Right atrium auricular region (tissue), 2 donors: ENCODE measurements around the gene SPDYC. TPM values are rescaled to one million over a fixed set of nuclear protein-coding genes. Genes with fewer than 3 reads are reported as not detected.

Experiments used
- DNase-seq: peaks from one replicate; pipeline ENCODE4 v3.0.0-alpha.2; 2019; ENCODE audit warnings: low spot score
- H3K27ac ChIP-seq, 2 donors: fragments of 200-600 bp; sonication (generic); 1 replicate in 1 of 2; 2 replicates in 1 of 2; pipeline ENCODE4 v1.5.1; 2016 to 2019
- H3K27me3 ChIP-seq, 2 donors: fragments of 200-600 bp; sonication (generic); one replicate each; pipeline versions ENCODE4 v1.5.1 to v1.6.0; 2017 to 2019
- H3K36me3 ChIP-seq: fragments of 200-600 bp; sonication (generic); one replicate; pipeline ENCODE4 v1.5.1; 2016
- H3K4me1 ChIP-seq, 2 donors: fragments of 200-600 bp; sonication (generic); one replicate each; pipeline versions ENCODE4 v1.5.1 to v1.6.0; 2017 to 2019
- H3K4me3 ChIP-seq, 2 donors: fragments of 200-600 bp; sonication (generic); 1 replicate in 1 of 2; 2 replicates in 1 of 2; pipeline ENCODE4 v1.5.1; 2017 to 2019; ENCODE audit warnings: mild to moderate bottlenecking in 1 of 2, moderate library complexity in 1 of 2
- H3K9me3 ChIP-seq, 2 donors: fragments of 200-600 bp; sonication (generic); one replicate each; pipeline ENCODE4 v1.5.1; 2019
- CTCF ChIP-seq, 2 donors: fragments of 200-600 bp; sonication (generic); IDR thresholded peaks; one replicate each; pipeline ENCODE4 v1.5.1; 2019; ENCODE audit warnings: antibody characterized with exemption in 2 of 2
- microRNA-seq, 2 donors: library from miRNA; unstranded; fragments of <30 nt; microRNA quantifications; one replicate each; pipeline ENCODE4, GENCODE V29; 2016 to 2017; ENCODE audit warnings: borderline number of aligned reads in 2 of 2, borderline replicate concordance in 1 of 2
- total RNA-seq, 2 donors: library from RNA; depleted of rRNA; stranded (reverse); fragments of >200 nt; gene quantifications; one replicate each; pipeline ENCODE4 v1.1.0, GENCODE V29; 2016

The SPDYC gene
- total RNA-seq, 2 donors from 2014 or later = not detected

DNA sequence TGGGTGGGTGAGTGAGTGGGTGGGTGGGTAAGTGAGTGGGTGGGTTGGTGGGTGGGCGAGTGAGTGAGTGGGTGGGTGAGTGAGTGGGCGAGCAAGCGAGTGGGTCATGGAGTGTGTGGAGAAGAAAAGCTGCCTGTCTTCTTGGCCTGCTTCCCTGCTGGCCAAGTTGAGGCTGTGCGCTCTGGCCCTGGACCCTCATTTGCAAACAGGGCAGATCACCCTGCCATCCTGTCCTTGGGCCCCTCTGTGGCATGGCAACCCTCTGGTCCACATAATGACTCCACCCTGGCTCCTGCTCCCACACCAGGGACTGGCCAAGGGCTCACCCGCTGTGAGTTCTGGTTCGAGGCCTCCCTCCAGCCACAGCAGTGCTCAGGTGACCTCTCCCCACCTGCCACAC is 46.8 kb downstream of the SPDYC start:
- no peak for DNase-seq
- H3K27me3 ChIP-seq = no peaks in the 10 kb centered on the region
- no peaks in the 10 kb centered on the region for H3K9me3 ChIP-seq
- no peak for TF ChIP-seq CTCF (IDR thresholded peaks at IDR 0.05)
- no peak overlapping the region for H3K4me3 ChIP-seq
- H3K4me1 ChIP-seq = no peaks in the 10 kb centered on the region
- no peak overlapping the region for H3K27ac ChIP-seq
- H3K36me3 ChIP-seq = peaks cover under 1% of the 10 kb centered on the region

DNA sequence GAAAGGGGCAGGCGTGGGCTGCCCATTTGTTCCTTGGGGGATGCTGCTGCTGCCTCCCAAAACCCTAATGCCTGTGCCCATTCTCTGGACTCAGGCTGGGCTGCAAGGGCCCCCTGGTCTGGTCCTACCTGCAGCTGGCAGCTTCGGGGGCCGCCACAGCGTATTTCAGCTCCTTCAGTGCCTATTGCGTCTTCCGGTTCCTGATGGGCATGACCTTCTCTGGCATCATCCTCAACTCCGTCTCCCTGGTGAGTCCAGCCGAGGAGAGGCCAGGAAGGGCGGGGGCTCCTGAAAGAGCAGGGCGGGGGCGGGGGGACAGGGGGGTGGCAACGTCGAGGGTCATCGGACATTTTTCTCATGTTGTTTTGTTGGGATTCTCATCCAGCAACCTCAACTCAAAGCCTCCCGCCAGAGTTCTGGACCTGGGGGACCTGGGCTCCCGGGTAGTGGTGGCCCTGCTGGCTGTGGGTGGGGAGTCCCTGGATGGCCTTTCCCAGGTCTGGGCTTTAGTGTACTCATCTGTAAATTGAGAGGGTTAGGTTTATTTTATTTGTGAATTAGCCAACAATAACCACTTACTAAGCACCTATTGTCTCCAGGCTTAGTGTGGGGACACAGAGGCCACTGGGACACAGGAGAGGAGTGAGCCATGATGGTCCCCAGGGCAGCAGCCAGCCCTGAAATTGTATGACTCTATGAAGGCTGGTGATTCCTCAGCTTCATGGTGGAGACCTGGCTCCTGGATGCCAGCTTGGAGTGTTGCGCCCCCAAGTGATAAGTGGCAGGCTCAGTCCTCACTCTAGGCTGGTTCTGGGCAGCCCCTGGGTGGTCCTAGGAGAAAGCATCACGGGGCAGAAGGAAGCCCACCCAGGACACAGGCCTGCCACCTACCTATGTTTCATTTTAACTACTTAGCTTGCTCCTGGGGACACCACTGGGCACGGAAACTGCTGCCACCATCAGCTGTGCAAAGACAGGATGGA is 47.7 kb downstream of the SPDYC start:
- Histone ChIP-seq H3K4me3 (no peak overlapping the region), H3K27me3 (no peaks in the 10 kb centered on the region), H3K9me3 (no peaks in the 10 kb centered on the region), H3K36me3 (no peaks in the 10 kb centered on the region), H3K4me1 (no peaks in the 10 kb centered on the region), H3K27ac (no peak overlapping the region)
- no peak for TF ChIP-seq CTCF (IDR thresholded peaks at IDR 0.05)
- no peak for DNase-seq

- H3K27me3 ChIP-seq = no peaks in the 10 kb centered on the region
- no peak overlapping the region for H3K27ac ChIP-seq
- H3K4me1 ChIP-seq = no peaks in the 10 kb centered on the region
- TF ChIP-seq CTCF (IDR thresholded peaks at IDR 0.05) = no peak
- no peak overlapping the region for H3K4me3 ChIP-seq
- H3K9me3 ChIP-seq = no peaks in the 10 kb centered on the region
- H3K36me3 ChIP-seq = no peaks in the 10 kb centered on the region
- no peak for DNase-seq
Measured at GRCh38 chr11:65218446-65218845, 48.4 kb downstream of the SPDYC start.

GRCh38 chr11:65219930-65220213 is 49.8 kb downstream of the SPDYC start:
- no peak for TF ChIP-seq CTCF (IDR thresholded peaks at IDR 0.05)
- H3K4me1 ChIP-seq = peaks cover 0 to 2% of the 10 kb centered on the region in 2 donors
- H3K9me3 ChIP-seq = no peaks in the 10 kb centered on the region
- H3K27me3 ChIP-seq = no peaks in the 10 kb centered on the region
- no peaks in the 10 kb centered on the region for H3K36me3 ChIP-seq
- H3K27ac ChIP-seq = no peak overlapping the region
- DNase-seq = no peak
- H3K4me3 ChIP-seq = no peak overlapping the region

- H3K36me3 ChIP-seq = no peaks in the 10 kb centered on the region
- TF ChIP-seq CTCF (IDR thresholded peaks at IDR 0.05) = no peak
- peaks cover 0 to 12% of the 10 kb centered on the region in 2 donors for H3K4me1 ChIP-seq
- H3K4me3 ChIP-seq = no peak overlapping the region
- H3K27ac ChIP-seq = no peak overlapping the region
- H3K27me3 ChIP-seq = no peaks in the 10 kb centered on the region
- DNase-seq = no peak
- no peaks in the 10 kb centered on the region for H3K9me3 ChIP-seq
Measured at GRCh38 chr11:65221026-65221425, 51.0 kb downstream of the SPDYC start.

Small RNA genes within 50 kb of the gene (microRNA-seq; reads per million reads assigned to microRNA genes)
- gene MIR6751 = 0 to 0.71 reads per million in 2 donors

Other genes with a start within 250 kb of the SPDYC start
- 10 to 100 TPM; 21.5 to 23.0 TPM for gene PPP2R5B, start 245.5 kb upstream of the SPDYC start, total RNA-seq
- not detected for gene GPHA2, start 234.3 kb upstream of the SPDYC start, total RNA-seq
- gene MAJIN, start 198.1 kb upstream of the SPDYC start, total RNA-seq = not detected
- 1 to 10 TPM; 1.1 to 1.6 TPM for gene BATF2, start 173.3 kb upstream of the SPDYC start, total RNA-seq
- gene ARL2, start 156.1 kb upstream of the SPDYC start, total RNA-seq = 100 to 1,000 TPM; 155 to 207 TPM
- gene SNX15, start 142.8 kb upstream of the SPDYC start, total RNA-seq = 10 to 100 TPM; 19.4 to 21.8 TPM
- gene SAC3D1, start 129.0 kb upstream of the SPDYC start, total RNA-seq = 1 to 10 TPM; 5.4 to 6.8 TPM
- 10 to 100 TPM in 1 of 2 donors, 1 to 10 TPM in 1; 6.0 to 18.9 TPM for gene NAALADL1, start 111.7 kb upstream of the SPDYC start, total RNA-seq
- gene CDCA5, start 86.2 kb upstream of the SPDYC start, total RNA-seq = under 1 TPM; 0.16 to 0.52 TPM
- gene ZFPL1, start 86.0 kb upstream of the SPDYC start, total RNA-seq = 10 to 100 TPM; 26.7 to 38.4 TPM
- 100 to 1,000 TPM in 1 of 2 donors, 10 to 100 TPM in 1; 98.5 to 147 TPM for gene VPS51, start 74.0 kb upstream of the SPDYC start, total RNA-seq
- gene TM7SF2, start 58.4 kb upstream of the SPDYC start, total RNA-seq = 100 to 1,000 TPM; 134 to 199 TPM
- gene ZNHIT2, start 52.5 kb upstream of the SPDYC start, total RNA-seq = 10 to 100 TPM in 1 of 2 donors, 1 to 10 TPM in 1; 8.7 to 12.0 TPM
- 100 to 1,000 TPM; 361 to 585 TPM for gene FAU, start 48.1 kb upstream of the SPDYC start, total RNA-seq
- 10 to 100 TPM; 38.8 to 47.8 TPM for gene MRPL49, start 47.9 kb upstream of the SPDYC start, total RNA-seq
- gene SYVN1, start 35.7 kb upstream of the SPDYC start, total RNA-seq = 10 to 100 TPM; 29.1 to 52.0 TPM
- 10 to 100 TPM; 89.9 to 93.0 TPM for gene CAPN1, start 11.7 kb downstream of the SPDYC start, total RNA-seq
- gene POLA2, start 91.7 kb downstream of the SPDYC start, total RNA-seq = 10 to 100 TPM in 1 of 2 donors, 1 to 10 TPM in 1; 4.5 to 12.4 TPM
- 10 to 100 TPM; 14.4 to 31.0 TPM for gene CDC42EP2, start 144.6 kb downstream of the SPDYC start, total RNA-seq
- gene DPF2, start 163.6 kb downstream of the SPDYC start, total RNA-seq = 10 to 100 TPM; 46.3 TPM
- gene TIGD3, start 184.5 kb downstream of the SPDYC start, total RNA-seq = under 1 TPM in 1 of 2 donors, not detected in 1; 0.22 TPM
- gene SLC25A45, start 212.4 kb downstream of the SPDYC start, total RNA-seq = 1 to 10 TPM; 2.6 to 3.3 TPM
- 10 to 100 TPM; 10.2 to 23.8 TPM for gene FRMD8, start 216.4 kb downstream of the SPDYC start, total RNA-seq